Smooth muscle cell (in vitro differentiated cells): ENCODE results near the gene IQCF5. TPM values are rescaled to one million over a fixed set of nuclear protein-coding genes. Genes with fewer than 3 reads are reported as not detected.

Experiments
- DNase-seq: peaks from one replicate; lab custom pipeline; 2025; ENCODE audit not compliant: unreplicated experiment; lab: John Stamatoyannopoulos, UW
- H2AFZ ChIP-seq: fragments of 200-600 bp; sonication (generic); 2 replicates; pipeline ENCODE4 v1.6.0; 2016; ENCODE audit warnings: antibody characterized with exemption, low read depth, mild to moderate bottlenecking
- H3F3A ChIP-seq: fragments of 200-600 bp; sonication (generic); 2 replicates; pipeline ENCODE4 v1.6.0; 2017; ENCODE audit warnings: antibody characterized with exemption, low read depth
- H3K27ac ChIP-seq: fragments of 200-600 bp; sonication (generic); 2 replicates; pipeline ENCODE4 v1.5.1; 2016; ENCODE audit warnings: low read depth, mild to moderate bottlenecking
- H3K27me3 ChIP-seq: fragments of 200-600 bp; sonication (generic); 2 replicates; pipeline ENCODE4 v1.6.1; 2016; ENCODE audit warnings: low read depth, mild to moderate bottlenecking
- H3K36me3 ChIP-seq: fragments of 200-600 bp; sonication (generic); 2 replicates; pipeline ENCODE4 v1.5.1; 2016; ENCODE audit warnings: low read depth
- H3K4me1 ChIP-seq: fragments of 200-600 bp; sonication (generic); 2 replicates; pipeline ENCODE4 v1.5.1; 2016; ENCODE audit warnings: low read depth
- H3K4me2 ChIP-seq: fragments of 200-600 bp; sonication (generic); 2 replicates; pipeline ENCODE4 v1.6.0; 2016; ENCODE audit warnings: mild to moderate bottlenecking
- H3K4me3 ChIP-seq: fragments of 200-600 bp; sonication (generic); 2 replicates; pipeline ENCODE4 v1.5.1; 2016; ENCODE audit warnings: mild to moderate bottlenecking
- H3K79me2 ChIP-seq: fragments of 200-600 bp; sonication (generic); 2 replicates; pipeline ENCODE4 v1.6.0; 2016; ENCODE audit warnings: low read depth, mild to moderate bottlenecking
- H3K9ac ChIP-seq: fragments of 200-600 bp; sonication (generic); 2 replicates; pipeline ENCODE4 v1.6.0; 2016; ENCODE audit warnings: low read depth
- H3K9me3 ChIP-seq: fragments of 200-600 bp; sonication (generic); replicated peaks from 2 replicates; pipeline ENCODE4 v1.5.1; 2016; ENCODE audit warnings: low read depth
- H4K20me1 ChIP-seq: fragments of 200-600 bp; sonication (generic); 2 replicates; pipeline ENCODE4 v1.6.0; 2016; ENCODE audit warnings: low read depth
- CTCF ChIP-seq: fragments of 200-600 bp; sonication (generic); IDR thresholded peaks from 2 replicates; pipeline ENCODE4 v1.5.1; 2017; ENCODE audit warnings: borderline replicate concordance, mild to moderate bottlenecking, antibody characterized with exemption; ENCODE audit not compliant: insufficient read depth, poor library complexity, severe bottlenecking
- WGBS: methylation state at CpG from one replicate; pipeline ENCODE4 v1.1.7; 2016; ENCODE audit warnings: low lambda C conversion rate; 5-methylcytosine and 5-hydroxymethylcytosine counted together
- polyA plus RNA-seq: library from polyadenylated mRNA; unstranded; fragments of >200 nt; fragmentation: Nextera tagmentation; extraction: Ambion mirVana; gene quantifications from 2 replicates; pipeline ENCODE4 v1.2.1, GENCODE V29; 2016
- total RNA-seq: library from RNA; depleted of rRNA; stranded (reverse); fragments of >200 nt; gene quantifications from 2 replicates; pipeline ENCODE4 v1.2.3, GENCODE V29; 2014

The IQCF5 gene
- total RNA-seq, result not detected in 2 replicates
- polyA plus RNA-seq, result not detected in 2 replicates

GRCh38 chr3:51875501-51875900 lies at the start of gene IQCF5:
Gene IQCF5, minus strand, starts transcription at chr3:51875601. Its CDS starts 70 bp downstream, at chr3:51875531.
- Histone ChIP-seq H3K4me2 (no peak within 1 kb of the TSS), H3K9ac (no peak within 1 kb of the TSS), H2AFZ (no peak within 1 kb of the TSS), H3K4me1 (no peaks in the 10 kb centered on the region), H3K36me3 (no peaks in the 10 kb centered on the region), H3F3A (no peaks in the 10 kb centered on the region), H3K27ac (no peak within 1 kb of the TSS), H3K9me3 (no peaks in the 10 kb centered on the region), H4K20me1 (no peaks in the 10 kb centered on the region), H3K79me2 (no peaks in the 10 kb centered on the region), H3K27me3 (no peaks in the 10 kb centered on the region), H3K4me3 (no peak within 1 kb of the TSS)
- no peak for TF ChIP-seq CTCF
- DNase-seq, result no peak
- WGBS, result 91% methylated on average over 4 of the region's 4 CpGs

- no peaks in the 10 kb centered on the region for H3K27me3 ChIP-seq
- no peak overlapping the region for H3K4me3 ChIP-seq
- H3K4me2 ChIP-seq, result no peak overlapping the region
- no peaks in the 10 kb centered on the region for H3K79me2 ChIP-seq
- no peak overlapping the region for H2AFZ ChIP-seq
- no peak overlapping the region for H3K27ac ChIP-seq
- H3F3A ChIP-seq, result no peaks in the 10 kb centered on the region
- H4K20me1 ChIP-seq, result no peaks in the 10 kb centered on the region
- DNase-seq, result no peak
- whole genome bisulfite sequencing, result 89% methylated on average over 11 of the region's 11 CpGs
- no peak overlapping the region for H3K9ac ChIP-seq
- no peaks in the 10 kb centered on the region for H3K4me1 ChIP-seq
- H3K36me3 ChIP-seq, result no peaks in the 10 kb centered on the region
- no peak for TF ChIP-seq CTCF
- no peaks in the 10 kb centered on the region for H3K9me3 ChIP-seq
These were observed 45.7 kb upstream of the IQCF5 start for GRCh38 chr3:51921081-51921578.

- H3K27me3 ChIP-seq, result no peaks in the 10 kb centered on the region
- no peaks in the 10 kb centered on the region for H3K36me3 ChIP-seq
- no peaks in the 10 kb centered on the region for H3K9me3 ChIP-seq
- no peak overlapping the region for H3K4me3 ChIP-seq
- no peak for DNase-seq
- 70% methylated on average over 5 of the region's 5 CpGs for WGBS
- no peaks in the 10 kb centered on the region for H4K20me1 ChIP-seq
- no peaks in the 10 kb centered on the region for H3F3A ChIP-seq
- H3K9ac ChIP-seq, result no peak overlapping the region
- H3K4me2 ChIP-seq, result no peak overlapping the region
- TF ChIP-seq CTCF, result no peak
- H3K27ac ChIP-seq, result no peak overlapping the region
- no peak overlapping the region for H2AFZ ChIP-seq
- no peaks in the 10 kb centered on the region for H3K4me1 ChIP-seq
- H3K79me2 ChIP-seq, result no peaks in the 10 kb centered on the region
These were observed 41.0 kb upstream of the IQCF5 start for GRCh38 chr3:51916418-51916817.

- Histone ChIP-seq H3K4me3 (no peak overlapping the region), H2AFZ (no peak overlapping the region), H3K27ac (no peak overlapping the region), H3K9ac (no peak overlapping the region), H3K27me3 (no peaks in the 10 kb centered on the region), H3K36me3 (no peaks in the 10 kb centered on the region), H3F3A (no peaks in the 10 kb centered on the region), H3K4me1 (no peaks in the 10 kb centered on the region), H3K79me2 (no peaks in the 10 kb centered on the region), H3K9me3 (no peaks in the 10 kb centered on the region), H3K4me2 (no peak overlapping the region), H4K20me1 (no peaks in the 10 kb centered on the region)
- WGBS, result 84% methylated on average over 4 of the region's 4 CpGs
- TF ChIP-seq CTCF, result no peak
- DNase-seq, result no peak
These were observed 32.6 kb upstream of the IQCF5 start for GRCh38 chr3:51908026-51908425.
